Tibial nerve (tissue), 4 donors: ENCODE measurements around the gene C1orf232. TPM values are rescaled to one million over a fixed set of nuclear protein-coding genes. Genes with fewer than 3 reads are reported as not detected.

Source experiments
- DNase-seq, 2 donors: peaks; one replicate each; pipeline ENCODE4 v3.0.0-alpha.2; 2019; ENCODE audit warnings: low spot score in 2 of 2
- H3K27ac ChIP-seq, 4 donors: fragments of 200-600 bp; sonication (generic) in 3 of 4; one replicate each; pipeline ENCODE4 v1.5.1; 2017 to 2019; ENCODE audit warnings: mild to moderate bottlenecking in 1 of 4
- H3K27me3 ChIP-seq, 2 donors: fragments of 200-600 bp; sonication (generic) in 1 of 2; one replicate each; pipeline versions ENCODE4 v1.5.1 to v1.6.0; 2017 to 2019
- H3K36me3 ChIP-seq, 3 donors: fragments of 200-600 bp; sonication (generic); one replicate each; pipeline ENCODE4 v1.5.1; 2018 to 2019
- H3K4me1 ChIP-seq, 4 donors: fragments of 200-600 bp; sonication (generic) in 3 of 4; one replicate each; pipeline ENCODE4 v1.5.1; 2017 to 2019
- H3K4me3 ChIP-seq, 4 donors: fragments of 200-600 bp; sonication (generic) in 3 of 4; one replicate each; pipeline ENCODE4 v1.5.1; 2017 to 2019; ENCODE audit warnings: mild to moderate bottlenecking in 1 of 4, moderate library complexity in 1 of 4
- H3K9me3 ChIP-seq, 4 donors: fragments of 200-600 bp; sonication (generic) in 3 of 4; one replicate each; pipeline ENCODE4 v1.5.1; 2017 to 2019
- EP300 ChIP-seq, 2 donors: sonication (generic); formaldehyde crosslinking; IDR thresholded peaks; one replicate each; pipeline ENCODE4 v1.6.1; 2017; ENCODE audit warnings: antibody characterized with exemption in 2 of 2, mild to moderate bottlenecking in 1 of 2
- POLR2A ChIP-seq, 2 donors: fragments of 450-650 bp; IDR thresholded peaks; one replicate each; pipeline ENCODE4 v1.6.1; 2017; ENCODE audit warnings: antibody characterized with exemption in 2 of 2, mild to moderate bottlenecking in 2 of 2, moderate library complexity in 2 of 2
- WGBS, 2 donors: methylation state at CpG; one replicate each; pipeline ENCODE4 v1.1.5; 2018; 5-methylcytosine and 5-hydroxymethylcytosine counted together
- total RNA-seq, 4 donors: library from RNA; depleted of rRNA; stranded (reverse); fragments of >200 nt; gene quantifications; one replicate each; pipeline ENCODE4 v1.1.0, GENCODE V29; 2016
- TF ChIP-seq, protein P1 (sequence below), 5 experiments: fragments of 200-600 bp in 3 of 5; fragments of 450-650 bp in 2 of 5; sonication (generic) in 3 of 5; IDR thresholded peaks; one replicate each; pipeline ENCODE4 v1.5.1; 2016 to 2019; ENCODE audit warnings: antibody characterized with exemption in 5 of 5, mild to moderate bottlenecking in 3 of 5, moderate library complexity in 2 of 5

Gene C1orf232
- total RNA-seq, 4 donors from 2014 or later, result not detected

DNA sequence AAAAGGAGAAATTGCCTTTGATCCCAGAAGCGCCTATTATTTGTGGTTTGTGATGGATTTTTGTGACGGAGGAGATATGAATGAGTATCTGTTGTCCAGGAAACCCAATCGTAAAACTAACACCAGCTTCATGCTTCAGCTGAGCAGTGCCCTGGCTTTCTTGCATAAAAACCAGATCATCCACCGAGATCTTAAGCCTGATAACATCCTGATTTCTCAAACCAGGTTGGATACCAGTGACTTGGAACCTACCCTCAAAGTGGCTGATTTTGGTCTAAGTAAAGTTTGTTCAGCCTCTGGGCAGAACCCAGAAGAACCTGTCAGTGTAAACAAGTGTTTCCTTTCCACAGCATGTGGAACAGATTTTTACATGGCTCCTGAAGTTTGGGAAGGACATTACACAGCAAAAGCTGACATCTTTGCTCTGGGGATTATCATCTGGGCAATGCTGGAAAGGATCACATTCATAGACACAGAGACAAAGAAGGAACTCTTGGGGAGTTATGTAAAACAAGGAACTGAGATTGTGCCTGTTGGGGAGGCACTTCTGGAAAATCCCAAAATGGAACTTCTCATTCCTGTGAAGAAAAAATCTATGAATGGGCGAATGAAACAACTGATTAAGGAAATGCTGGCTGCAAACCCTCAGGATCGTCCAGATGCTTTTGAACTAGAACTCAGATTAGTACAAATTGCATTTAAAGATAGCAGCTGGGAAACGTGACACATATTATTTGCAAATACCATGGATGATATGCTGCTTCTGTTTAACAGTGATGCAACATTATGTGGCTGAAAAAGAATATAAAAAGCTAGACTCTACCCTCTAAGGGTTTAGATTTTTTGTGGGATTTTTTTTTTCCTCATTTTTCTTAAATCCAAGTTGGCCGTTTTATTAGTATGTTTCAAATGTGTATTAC, 46.6 kb downstream of the C1orf232 start:
- 62 to 67% methylated on average over 8 of the region's 8 CpGs for WGBS, 2 donors
- Histone ChIP-seq H3K27ac (peak overlapping the region in 1 of 4 donors; percentile 13), H3K9me3 (no peaks in the 10 kb centered on the region), H3K27me3 (no peaks in the 10 kb centered on the region), H3K4me1 (peaks cover 0 to 30% (median 11%) of the 10 kb centered on the region in 4 donors), H3K36me3 (peaks cover 0 to 52% (median 4%) of the 10 kb centered on the region in 3 donors), H3K4me3 (no peak overlapping the region)
- no peak for DNase-seq
- TF ChIP-seq, protein P1, sequence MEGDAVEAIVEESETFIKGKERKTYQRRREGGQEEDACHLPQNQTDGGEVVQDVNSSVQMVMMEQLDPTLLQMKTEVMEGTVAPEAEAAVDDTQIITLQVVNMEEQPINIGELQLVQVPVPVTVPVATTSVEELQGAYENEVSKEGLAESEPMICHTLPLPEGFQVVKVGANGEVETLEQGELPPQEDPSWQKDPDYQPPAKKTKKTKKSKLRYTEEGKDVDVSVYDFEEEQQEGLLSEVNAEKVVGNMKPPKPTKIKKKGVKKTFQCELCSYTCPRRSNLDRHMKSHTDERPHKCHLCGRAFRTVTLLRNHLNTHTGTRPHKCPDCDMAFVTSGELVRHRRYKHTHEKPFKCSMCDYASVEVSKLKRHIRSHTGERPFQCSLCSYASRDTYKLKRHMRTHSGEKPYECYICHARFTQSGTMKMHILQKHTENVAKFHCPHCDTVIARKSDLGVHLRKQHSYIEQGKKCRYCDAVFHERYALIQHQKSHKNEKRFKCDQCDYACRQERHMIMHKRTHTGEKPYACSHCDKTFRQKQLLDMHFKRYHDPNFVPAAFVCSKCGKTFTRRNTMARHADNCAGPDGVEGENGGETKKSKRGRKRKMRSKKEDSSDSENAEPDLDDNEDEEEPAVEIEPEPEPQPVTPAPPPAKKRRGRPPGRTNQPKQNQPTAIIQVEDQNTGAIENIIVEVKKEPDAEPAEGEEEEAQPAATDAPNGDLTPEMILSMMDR (IDR thresholded peaks at IDR 0.05), result no peak
- TF ChIP-seq POLR2A (IDR thresholded peaks at IDR 0.05) (no peak), EP300 (IDR thresholded peaks at IDR 0.05) (peak in 1 of 2 donors; percentile 43)

DNA sequence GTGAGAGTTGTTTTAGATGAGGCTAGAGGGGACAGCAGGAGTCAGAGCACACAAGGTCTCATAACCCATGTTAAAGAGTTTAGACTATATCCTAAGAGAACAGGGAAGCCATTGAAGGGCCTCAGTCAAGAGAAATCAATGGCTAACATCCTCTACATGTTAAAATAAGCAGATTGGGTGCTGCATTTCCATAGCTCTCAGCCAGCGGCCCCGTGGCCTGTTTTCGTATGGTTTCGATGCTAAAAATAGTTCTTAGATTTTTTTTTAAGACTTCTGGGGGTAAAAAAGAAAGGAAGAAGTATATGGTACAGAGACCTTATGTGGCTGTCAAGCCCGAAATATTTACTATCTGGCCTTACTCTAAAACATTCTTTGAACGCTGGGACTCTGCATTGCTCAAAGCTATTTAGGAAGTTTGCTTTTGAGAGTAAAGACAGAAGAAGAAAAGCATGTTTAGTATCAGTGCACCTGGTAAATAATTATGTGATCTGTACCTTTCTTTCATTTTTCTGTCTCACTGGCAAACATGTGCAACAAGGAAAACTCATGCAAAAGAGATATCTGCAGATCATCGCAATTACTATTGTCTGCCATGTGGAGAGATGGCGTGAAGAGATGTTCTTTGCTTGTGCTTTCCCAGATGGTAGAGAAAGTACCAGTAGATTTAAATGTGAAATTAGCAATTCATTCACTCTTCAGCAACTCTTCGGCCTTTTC, 48.7 kb downstream of the C1orf232 start:
- Histone ChIP-seq H3K4me1 (peaks cover 0 to 10% (median under 1%) of the 10 kb centered on the region in 4 donors), H3K27me3 (no peaks in the 10 kb centered on the region), H3K27ac (no peak overlapping the region), H3K9me3 (no peaks in the 10 kb centered on the region), H3K4me3 (no peak overlapping the region), H3K36me3 (peaks cover 0 to 72% (median 4%) of the 10 kb centered on the region in 3 donors)
- TF ChIP-seq EP300 (IDR thresholded peaks at IDR 0.05), result no peak
- TF ChIP-seq POLR2A (IDR thresholded peaks at IDR 0.05), result no peak
- TF ChIP-seq, protein P1 (IDR thresholded peaks at IDR 0.05), result no peak
- DNase-seq, result no peak
- WGBS, 2 donors, result 71 to 72% methylated on average over 9 of the region's 9 CpGs

- Histone ChIP-seq H3K36me3 (peaks cover 0 to 51% (median 4%) of the 10 kb centered on the region in 3 donors), H3K4me1 (peaks cover 0 to 37% (median 10%) of the 10 kb centered on the region in 4 donors), H3K9me3 (no peaks in the 10 kb centered on the region), H3K4me3 (no peak overlapping the region), H3K27me3 (no peaks in the 10 kb centered on the region), H3K27ac (no peak overlapping the region)
- DNase-seq, result no peak
- TF ChIP-seq EP300 (IDR thresholded peaks at IDR 0.05), result no peak
- TF ChIP-seq POLR2A (IDR thresholded peaks at IDR 0.05), result no peak
- TF ChIP-seq, protein P1 (IDR thresholded peaks at IDR 0.05), result no peak
- WGBS, 2 donors, result 85 to 89% methylated on average over 12 of the region's 12 CpGs
Observed at GRCh38 chr1:26114165-26114927, 54.4 kb downstream of the C1orf232 start.

Other genes starting within 250 kb of the C1orf232 start
- 10 to 100 TPM in 1 of 4 donors, 1 to 10 TPM in 3; 6.3 to 19.2 (median 9.3) TPM for gene PAFAH2, start 170.9 kb downstream of the C1orf232 start, total RNA-seq
- 10 to 100 TPM; 30.6 to 44.3 (median 34.6) TPM for gene EXTL1, start 147.2 kb downstream of the C1orf232 start, total RNA-seq
- gene SLC30A2, start 122.8 kb downstream of the C1orf232 start, total RNA-seq, result not detected
- under 1 TPM in 2 of 4 donors, not detected in 2; 0.21 to 0.98 TPM for gene TRIM63, start 101.3 kb downstream of the C1orf232 start, total RNA-seq
- gene PDIK1L, start 57.1 kb downstream of the C1orf232 start, total RNA-seq, result 1 to 10 TPM; 5.4 to 9.0 (median 7.1) TPM
- gene FAM110D, start 9.9 kb downstream of the C1orf232 start, total RNA-seq, result 10 to 100 TPM; 11.9 to 22.7 (median 14.2) TPM
- gene ZNF593, start 945 bp upstream of the C1orf232 start, total RNA-seq, result 10 to 100 TPM; 24.9 to 46.5 (median 38.2) TPM
- gene ZNF593OS, start 2.9 kb upstream of the C1orf232 start, total RNA-seq, result not detected
- 1 to 10 TPM in 3 of 4 donors, not detected in 1; 2.6 to 5.7 (median 4.0) TPM for gene CNKSR1, start 8.5 kb upstream of the C1orf232 start, total RNA-seq
- gene CATSPER4, start 21.6 kb upstream of the C1orf232 start, total RNA-seq, result not detected
- gene CEP85, start 65.2 kb upstream of the C1orf232 start, total RNA-seq, result 10 to 100 TPM; 14.9 to 23.7 (median 20.0) TPM
- 10 to 100 TPM; 49.6 to 97.2 (median 56.0) TPM for gene SH3BGRL3, start 111.1 kb upstream of the C1orf232 start, total RNA-seq
- gene UBXN11, start 137.7 kb upstream of the C1orf232 start, total RNA-seq, result 10 to 100 TPM; 13.8 to 48.3 (median 19.7) TPM
- 1 to 10 TPM in 1 of 4 donors, not detected in 3; 4.8 TPM for gene CD52, start 149.0 kb upstream of the C1orf232 start, total RNA-seq
- gene CRYBG2, start 185.2 kb upstream of the C1orf232 start, total RNA-seq, result under 1 TPM in 1 of 4 donors, not detected in 3; under 0.01 TPM
- not detected for gene ZNF683, start 203.8 kb upstream of the C1orf232 start, total RNA-seq
- gene LIN28A, start 241.9 kb upstream of the C1orf232 start, total RNA-seq, result not detected